ENCODE data around the gene IL1B. TPM values are rescaled to one million over a fixed set of nuclear protein-coding genes. Genes with fewer than 3 reads are reported as not detected.

IL1B gene
- total and polyA plus RNA-seq, 4 donors = 0.25 to 3.1 (median 0.76) TPM

DNA sequence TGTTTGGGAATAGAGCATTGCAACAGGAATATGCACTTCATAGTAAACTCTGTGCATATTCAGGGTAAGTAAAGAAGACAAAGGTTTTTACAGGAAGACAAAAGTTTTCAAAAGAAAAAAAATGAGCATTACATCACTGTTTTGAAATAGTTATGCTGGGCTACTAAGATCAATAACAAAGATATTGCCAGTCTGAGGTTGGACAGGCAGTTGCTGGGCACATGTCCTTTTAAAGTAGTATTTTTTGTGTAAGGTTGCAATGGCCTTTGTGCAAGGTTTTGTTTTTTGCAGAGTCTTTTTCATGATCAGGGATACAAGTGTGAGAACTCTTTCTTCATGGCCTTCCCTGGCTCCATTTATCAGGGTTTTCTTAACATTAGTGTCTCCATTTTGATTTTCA, 16.2 kb downstream of the IL1B start:
- Histone ChIP-seq H3K4me1 (ENCODE audit: control insufficient read depth in 4 of 4, insufficient read depth in 4 of 4, low read length in 3 of 4) (peaks cover 6 to 45% (median 36%) of the 10 kb centered on the region in 4 donors), H3K27me3 (ENCODE audit: control insufficient read depth in 4 of 4, insufficient read depth in 4 of 4, low read length in 3 of 4) (no peaks in the 10 kb centered on the region), H3K4me3 (ENCODE audit: low read depth in 1 of 3, low read length in 3 of 3) (no peak overlapping the region), H3K9me3 (ENCODE audit: control insufficient read depth in 4 of 4, low read length in 3 of 4) (no peaks in the 10 kb centered on the region), H3K36me3 (ENCODE audit: control insufficient read depth in 4 of 4, insufficient read depth in 3 of 4, low read depth in 1 of 4, low read length in 3 of 4) (no peaks in the 10 kb centered on the region), H3K9ac (ENCODE audit: low read depth in 1 of 2, low read length in 2 of 2) (peak overlapping the region in 1 of 2 donors; percentile 14), H3K27ac (ENCODE audit: low read depth in 1 of 2, low read length in 2 of 2) (peak overlapping the region; percentile 74 to 78)
- TF ChIP-seq REST (IDR thresholded peaks at IDR 0.05) (peak; percentile 39), GABPA (IDR thresholded peaks at IDR 0.05 in 1 of 2, conservative IDR thresholded peaks at IDR 0.05 in 1 of 2) (peak in 1 of 2 donors; percentile 37), SP1 (IDR thresholded peaks at IDR 0.05) (peak; percentile 63), EGR1 (IDR thresholded peaks at IDR 0.05; ENCODE audit: low read depth in 2 of 2) (peak in 1 of 2 donors; percentile 22), TAF1 (conservative IDR thresholded peaks at IDR 0.05) (no peak), FOXA1 (IDR thresholded peaks at IDR 0.05) (peak; percentile 33), HNF4G (IDR thresholded peaks at IDR 0.05) (no peak), HNF4A (conservative IDR thresholded peaks at IDR 0.05) (peak; percentile 57 to 71), YY1 (IDR thresholded peaks at IDR 0.05) (peak; percentile 92), RXRA (IDR thresholded peaks at IDR 0.05) (peak; percentile 34 to 86), RAD21 (IDR thresholded peaks at IDR 0.05) (peak in 1 of 2 donors; percentile 43), JUND (IDR thresholded peaks at IDR 0.05) (peak; percentile 39 to 80), FOXA2 (IDR thresholded peaks at IDR 0.05) (peak; percentile 61), MAX (IDR thresholded peaks at IDR 0.05) (peak; percentile 41), NR2F2 (IDR thresholded peaks at IDR 0.05) (no peak)
- TF ChIP-seq, protein P1, sequence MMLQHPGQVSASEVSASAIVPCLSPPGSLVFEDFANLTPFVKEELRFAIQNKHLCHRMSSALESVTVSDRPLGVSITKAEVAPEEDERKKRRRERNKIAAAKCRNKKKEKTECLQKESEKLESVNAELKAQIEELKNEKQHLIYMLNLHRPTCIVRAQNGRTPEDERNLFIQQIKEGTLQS (IDR thresholded peaks at IDR 0.05) = peak; percentile 30
- TF ChIP-seq, protein P2, sequence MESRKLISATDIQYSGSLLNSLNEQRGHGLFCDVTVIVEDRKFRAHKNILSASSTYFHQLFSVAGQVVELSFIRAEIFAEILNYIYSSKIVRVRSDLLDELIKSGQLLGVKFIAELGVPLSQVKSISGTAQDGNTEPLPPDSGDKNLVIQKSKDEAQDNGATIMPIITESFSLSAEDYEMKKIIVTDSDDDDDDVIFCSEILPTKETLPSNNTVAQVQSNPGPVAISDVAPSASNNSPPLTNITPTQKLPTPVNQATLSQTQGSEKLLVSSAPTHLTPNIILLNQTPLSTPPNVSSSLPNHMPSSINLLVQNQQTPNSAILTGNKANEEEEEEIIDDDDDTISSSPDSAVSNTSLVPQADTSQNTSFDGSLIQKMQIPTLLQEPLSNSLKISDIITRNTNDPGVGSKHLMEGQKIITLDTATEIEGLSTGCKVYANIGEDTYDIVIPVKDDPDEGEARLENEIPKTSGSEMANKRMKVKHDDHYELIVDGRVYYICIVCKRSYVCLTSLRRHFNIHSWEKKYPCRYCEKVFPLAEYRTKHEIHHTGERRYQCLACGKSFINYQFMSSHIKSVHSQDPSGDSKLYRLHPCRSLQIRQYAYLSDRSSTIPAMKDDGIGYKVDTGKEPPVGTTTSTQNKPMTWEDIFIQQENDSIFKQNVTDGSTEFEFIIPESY (IDR thresholded peaks at IDR 0.05) = peak; percentile 58
- TF ChIP-seq, protein P3, sequence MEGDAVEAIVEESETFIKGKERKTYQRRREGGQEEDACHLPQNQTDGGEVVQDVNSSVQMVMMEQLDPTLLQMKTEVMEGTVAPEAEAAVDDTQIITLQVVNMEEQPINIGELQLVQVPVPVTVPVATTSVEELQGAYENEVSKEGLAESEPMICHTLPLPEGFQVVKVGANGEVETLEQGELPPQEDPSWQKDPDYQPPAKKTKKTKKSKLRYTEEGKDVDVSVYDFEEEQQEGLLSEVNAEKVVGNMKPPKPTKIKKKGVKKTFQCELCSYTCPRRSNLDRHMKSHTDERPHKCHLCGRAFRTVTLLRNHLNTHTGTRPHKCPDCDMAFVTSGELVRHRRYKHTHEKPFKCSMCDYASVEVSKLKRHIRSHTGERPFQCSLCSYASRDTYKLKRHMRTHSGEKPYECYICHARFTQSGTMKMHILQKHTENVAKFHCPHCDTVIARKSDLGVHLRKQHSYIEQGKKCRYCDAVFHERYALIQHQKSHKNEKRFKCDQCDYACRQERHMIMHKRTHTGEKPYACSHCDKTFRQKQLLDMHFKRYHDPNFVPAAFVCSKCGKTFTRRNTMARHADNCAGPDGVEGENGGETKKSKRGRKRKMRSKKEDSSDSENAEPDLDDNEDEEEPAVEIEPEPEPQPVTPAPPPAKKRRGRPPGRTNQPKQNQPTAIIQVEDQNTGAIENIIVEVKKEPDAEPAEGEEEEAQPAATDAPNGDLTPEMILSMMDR (IDR thresholded peaks at IDR 0.05; ENCODE audit: low read depth, low read length, missing input control) = no peak
- DNase-seq (ENCODE audit: low spot score) = no peak
